Activated T-cell treated with anti-CD3 and anti-CD28 coated beads, Interleukin-2, amount 50 U/mL, for 24 hours (primary cell): ENCODE measurements around the gene RRP15.
A peak's percentile ranks its signal among the peaks of the same experiment; 100 is the strongest.

Source experiments
- DNase-seq: peaks from one replicate; pipeline ENCODE4 v3.0.0-alpha.2; 2020
- H3K27ac Mint-ChIP-seq: 2 replicates; pipeline ENCODE4 v1.8.0; 2020; ENCODE audit warnings: mild to moderate bottlenecking, mixed read lengths
- H3K27me3 Mint-ChIP-seq: 2 replicates; pipeline ENCODE4 v1.8.0; 2020; ENCODE audit warnings: mixed read lengths
- H3K36me3 Mint-ChIP-seq: 2 replicates; pipeline ENCODE4 v1.8.0; 2020; ENCODE audit warnings: low read depth, mixed read lengths
- H3K4me1 Mint-ChIP-seq: 2 replicates; pipeline ENCODE4 v1.8.0; 2020; ENCODE audit warnings: low read depth, mixed read lengths
- H3K4me3 Mint-ChIP-seq: 2 replicates; pipeline ENCODE4 v1.8.0; 2020; ENCODE audit warnings: mild to moderate bottlenecking, moderate library complexity, mixed read lengths
- H3K9me3 Mint-ChIP-seq: 2 replicates; pipeline ENCODE4 v1.8.0; 2020; ENCODE audit warnings: mixed read lengths

The RRP15 gene

DNA sequence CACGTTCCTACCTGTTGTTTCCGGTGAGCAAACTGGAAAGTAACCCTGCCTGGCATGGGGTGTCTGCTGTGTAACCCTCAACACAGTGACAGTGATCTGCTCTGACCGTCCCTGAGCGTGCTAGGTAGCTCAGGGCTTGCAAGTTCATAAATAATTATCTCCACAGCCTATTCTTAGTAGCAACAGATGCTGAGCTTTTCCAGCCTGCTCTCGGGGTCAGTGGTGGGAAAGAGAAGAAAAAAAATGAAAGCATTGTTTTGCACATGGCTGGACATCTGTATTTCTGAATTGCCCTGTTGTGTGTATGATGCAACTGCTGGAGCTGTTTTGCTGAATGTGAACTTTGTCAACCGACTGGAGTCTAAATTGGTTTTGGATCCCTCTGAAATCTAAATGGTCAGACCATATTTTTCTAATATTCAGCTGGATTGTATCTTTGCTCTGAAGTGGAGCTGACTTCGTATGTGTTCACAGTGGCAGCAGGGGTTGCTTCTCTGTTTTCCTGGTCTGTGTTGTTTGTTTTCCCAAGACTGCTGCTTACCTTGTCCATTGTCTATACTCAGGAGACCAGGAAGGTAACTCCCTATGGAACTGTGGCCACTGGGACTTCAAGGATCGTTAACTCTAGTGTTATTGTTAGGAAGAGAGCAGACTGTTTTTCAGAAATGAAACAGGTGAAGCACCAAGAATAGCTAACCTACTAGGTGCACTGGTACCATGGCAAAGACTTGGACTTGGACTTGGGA lies 87.0 kb downstream of the RRP15 start:
- Mint-ChIP-seq H3K4me1 (peaks cover 19% of the 10 kb centered on the region), H3K4me3 (no peak overlapping the region), H3K9me3 (no peaks in the 10 kb centered on the region), H3K27me3 (peaks cover 67% of the 10 kb centered on the region), H3K36me3 (no peaks in the 10 kb centered on the region), H3K27ac (no peak overlapping the region)
- no peak for DNase-seq

GRCh38 chr1:218374401-218375353 lies 89.6 kb downstream of the RRP15 start:
- Mint-ChIP-seq H3K4me1 (peaks cover 26% of the 10 kb centered on the region), H3K36me3 (no peaks in the 10 kb centered on the region), H3K9me3 (no peaks in the 10 kb centered on the region), H3K4me3 (no peak overlapping the region), H3K27ac (no peak overlapping the region), H3K27me3 (peaks cover 78% of the 10 kb centered on the region)
- DNase-seq, result no peak

DNA sequence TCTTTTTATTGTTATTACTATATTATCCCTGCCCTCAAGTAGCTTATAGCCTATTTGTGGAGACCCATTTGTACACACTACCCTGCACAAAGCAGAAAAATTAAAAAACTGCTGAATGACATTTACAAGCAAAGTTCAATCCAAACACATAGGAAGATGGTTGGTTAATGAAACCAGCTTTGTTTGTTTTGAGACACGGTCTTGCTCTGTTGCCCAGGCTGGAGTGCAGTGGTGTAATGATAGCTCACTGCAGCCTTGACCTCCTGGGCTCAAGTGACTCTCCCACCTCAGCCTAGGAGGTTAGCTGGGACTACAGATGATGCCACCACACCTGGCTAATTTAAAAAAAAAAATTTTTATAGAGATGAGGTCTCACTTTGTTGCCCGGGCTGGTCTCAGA lies 91.6 kb downstream of the RRP15 start:
- no peaks in the 10 kb centered on the region for H3K36me3 Mint-ChIP-seq
- H3K4me1 Mint-ChIP-seq, result peaks cover 18% of the 10 kb centered on the region
- H3K27me3 Mint-ChIP-seq, result peaks cover 84% of the 10 kb centered on the region
- no peak overlapping the region for H3K27ac Mint-ChIP-seq
- no peak for DNase-seq
- H3K4me3 Mint-ChIP-seq, result no peak overlapping the region
- no peaks in the 10 kb centered on the region for H3K9me3 Mint-ChIP-seq

DNA sequence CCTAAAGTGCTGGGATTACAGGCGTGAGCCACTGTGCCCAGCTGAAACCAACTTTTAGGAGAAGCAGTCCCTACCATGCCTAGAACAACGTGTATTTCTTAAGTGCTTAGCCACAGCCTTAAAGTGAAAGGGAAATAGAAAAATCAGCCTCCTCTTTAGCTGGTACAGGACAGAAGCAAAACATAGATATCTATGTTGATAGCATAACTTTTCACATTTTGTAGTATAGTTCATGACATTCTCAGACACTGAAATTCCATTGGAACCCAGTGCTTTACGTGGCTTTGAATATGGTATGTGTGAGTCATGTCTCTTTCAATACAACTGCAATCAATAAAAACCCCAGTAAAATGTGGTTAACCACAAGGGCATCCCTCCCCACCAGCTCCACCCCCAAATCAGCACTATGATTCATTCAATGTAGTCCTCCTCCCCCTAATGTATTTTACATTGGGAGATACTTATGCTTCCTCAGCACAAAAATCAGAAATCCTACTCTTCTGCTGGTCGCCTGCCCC lies 92.1 kb downstream of the RRP15 start:
- peak; percentile 76 for DNase-seq
- H3K4me1 Mint-ChIP-seq, result peaks cover 18% of the 10 kb centered on the region
- peak overlapping the region; percentile 33 for H3K4me3 Mint-ChIP-seq
- H3K27ac Mint-ChIP-seq, result peak overlapping the region; percentile 84
- peaks cover 83% of the 10 kb centered on the region for H3K27me3 Mint-ChIP-seq
- no peaks in the 10 kb centered on the region for H3K36me3 Mint-ChIP-seq
- H3K9me3 Mint-ChIP-seq, result no peaks in the 10 kb centered on the region

DNA sequence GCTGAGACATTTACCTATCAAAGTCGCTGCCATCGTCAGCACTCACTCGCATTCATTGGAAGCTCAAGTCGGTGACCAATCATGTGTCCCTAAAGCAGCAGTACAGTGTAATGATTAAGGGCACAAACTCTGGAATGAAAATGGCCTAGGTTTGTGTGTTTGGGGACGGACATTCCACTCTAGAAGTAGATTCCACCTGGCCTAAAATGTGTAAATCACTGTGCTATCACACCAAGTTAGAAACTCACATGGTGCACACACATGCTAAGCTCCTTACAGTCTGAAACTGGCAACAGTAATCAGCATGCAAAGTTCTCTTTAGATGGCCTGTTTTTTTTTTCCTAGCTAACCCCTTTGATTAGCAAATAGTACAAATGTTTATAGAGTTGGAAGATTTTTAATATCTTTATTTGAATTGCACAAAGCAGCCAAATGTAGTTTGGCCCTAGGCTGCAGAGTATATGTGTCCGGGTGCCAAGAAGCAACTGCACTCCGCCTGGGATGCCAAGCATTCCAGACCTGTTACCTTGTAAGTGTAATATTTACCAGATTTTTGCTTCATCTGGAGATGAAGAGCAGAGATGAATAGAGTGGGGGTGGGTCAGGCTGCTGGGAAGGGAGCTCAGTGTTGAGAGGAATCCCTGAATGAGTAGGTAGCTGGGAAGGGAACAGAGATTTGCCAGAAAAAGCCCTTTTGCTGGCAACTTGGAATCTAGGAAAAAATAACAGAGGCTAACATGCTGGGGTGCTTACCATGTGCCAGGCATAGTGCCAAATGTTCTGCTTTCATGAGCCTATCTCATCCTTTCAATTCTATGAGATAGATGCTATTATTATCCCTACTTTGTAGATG lies 95.3 kb downstream of the RRP15 start:
- H3K27ac Mint-ChIP-seq, result no peak overlapping the region
- H3K9me3 Mint-ChIP-seq, result no peaks in the 10 kb centered on the region
- peaks cover 81% of the 10 kb centered on the region for H3K27me3 Mint-ChIP-seq
- H3K4me3 Mint-ChIP-seq, result no peak overlapping the region
- H3K4me1 Mint-ChIP-seq, result peaks cover 13% of the 10 kb centered on the region
- no peak for DNase-seq
- no peaks in the 10 kb centered on the region for H3K36me3 Mint-ChIP-seq

- no peak overlapping the region for H3K4me3 Mint-ChIP-seq
- DNase-seq, result no peak
- H3K36me3 Mint-ChIP-seq, result no peaks in the 10 kb centered on the region
- H3K9me3 Mint-ChIP-seq, result no peaks in the 10 kb centered on the region
- no peak overlapping the region for H3K27ac Mint-ChIP-seq
- peaks cover 5% of the 10 kb centered on the region for H3K4me1 Mint-ChIP-seq
- peaks cover 85% of the 10 kb centered on the region for H3K27me3 Mint-ChIP-seq
These were observed 97.2 kb downstream of the RRP15 start for GRCh38 chr1:218382261-218382660.

- no peaks in the 10 kb centered on the region for H3K9me3 Mint-ChIP-seq
- no peaks in the 10 kb centered on the region for H3K36me3 Mint-ChIP-seq
- no peak overlapping the region for H3K27ac Mint-ChIP-seq
- no peak overlapping the region for H3K4me3 Mint-ChIP-seq
- H3K27me3 Mint-ChIP-seq, result peaks cover 87% of the 10 kb centered on the region
- no peaks in the 10 kb centered on the region for H3K4me1 Mint-ChIP-seq
- DNase-seq, result no peak
These were observed 98.0 kb downstream of the RRP15 start for GRCh38 chr1:218383051-218383450.

DNA sequence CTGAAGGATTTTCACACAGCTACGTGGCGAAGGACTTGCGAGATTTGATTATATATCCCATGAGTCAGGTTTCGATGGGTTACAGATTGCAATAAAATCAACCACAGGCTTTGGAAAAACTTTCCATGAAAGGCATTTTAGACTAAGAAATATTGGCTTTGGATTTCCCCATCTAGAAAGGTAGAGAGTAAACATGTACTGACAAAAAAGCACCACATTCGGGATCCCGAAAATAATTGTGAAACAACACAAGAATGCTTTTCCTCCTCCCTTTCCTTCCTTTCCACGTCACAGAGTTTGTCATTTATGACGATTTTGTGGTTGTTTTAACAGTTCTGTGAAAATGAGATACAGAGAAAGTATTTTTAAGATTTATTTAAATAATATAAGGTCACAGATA lies 98.6 kb downstream of the RRP15 start:
- no peaks in the 10 kb centered on the region for H3K9me3 Mint-ChIP-seq
- peaks cover 89% of the 10 kb centered on the region for H3K27me3 Mint-ChIP-seq
- H3K27ac Mint-ChIP-seq, result no peak overlapping the region
- H3K4me1 Mint-ChIP-seq, result no peaks in the 10 kb centered on the region
- no peak for DNase-seq
- H3K36me3 Mint-ChIP-seq, result no peaks in the 10 kb centered on the region
- H3K4me3 Mint-ChIP-seq, result no peak overlapping the region

- no peak overlapping the region for H3K27ac Mint-ChIP-seq
- H3K4me3 Mint-ChIP-seq, result no peak overlapping the region
- H3K4me1 Mint-ChIP-seq, result no peaks in the 10 kb centered on the region
- H3K27me3 Mint-ChIP-seq, result peaks cover 92% of the 10 kb centered on the region
- H3K36me3 Mint-ChIP-seq, result no peaks in the 10 kb centered on the region
- no peak for DNase-seq
- no peaks in the 10 kb centered on the region for H3K9me3 Mint-ChIP-seq
These were observed 99.5 kb downstream of the RRP15 start for GRCh38 chr1:218384581-218384993.
